K562 (cell line): Measurements from ENCODE around the gene PSORS1C1. TPM values are rescaled to one million over a fixed set of nuclear protein-coding genes. Genes with fewer than 3 reads are reported as not detected.

Experiments used
- ATF7 ChIP-seq: fragments of 450-650 bp; IDR thresholded peaks from 2 replicates; pipeline ENCODE4 v1.7.1; 2014; ENCODE audit warnings: mild to moderate bottlenecking, moderate library complexity
- BHLHE40 ChIP-seq: IDR thresholded peaks from 2 replicates; pipeline ENCODE4 v1.6.1; 2011; ENCODE audit warnings: low read length, improper control_type of control experiment
- CHD1 ChIP-seq: fragments of 200-600 bp; sonication (generic); IDR thresholded peaks from one replicate; pipeline ENCODE4 v1.6.1; 2012; ENCODE audit warnings: mild to moderate bottlenecking, moderate library complexity, low read length, inconsistent platforms
- CREB3 ChIP-seq: fragments of 450-650 bp; conservative IDR thresholded peaks from 2 replicates; pipeline ENCODE4 v1.6.1; 2016; ENCODE audit warnings: missing genetic modification characterization, low read depth, mild to moderate bottlenecking, missing compliant biosample characterization, moderate library complexity
- E2F1 ChIP-seq: sonication (generic); formaldehyde crosslinking; IDR thresholded peaks from 2 replicates; pipeline ENCODE4 v1.8.1; 2023; ENCODE audit warnings: mild to moderate bottlenecking, missing genetic modification reagents, moderate library complexity
- ETS1 ChIP-seq: conservative IDR thresholded peaks from 2 replicates; pipeline ENCODE4 v1.6.1; 2011; ENCODE audit warnings: low read depth, mild to moderate bottlenecking, low read length; ENCODE audit not compliant: control insufficient read depth
- LEF1 ChIP-seq: fragments of 450-650 bp; IDR thresholded peaks from 2 replicates; pipeline ENCODE4 v1.6.1; 2016; ENCODE audit warnings: mild to moderate bottlenecking
- MEIS2 ChIP-seq: fragments of 450-650 bp; IDR thresholded peaks from 2 replicates; pipeline ENCODE4 v1.6.1; 2014; ENCODE audit warnings: mild to moderate bottlenecking; ENCODE audit not compliant: partially characterized antibody
- MITF ChIP-seq: IDR thresholded peaks from 2 replicates; pipeline ENCODE4 v1.6.1; 2014; ENCODE audit warnings: antibody characterized with exemption
- MTA3 ChIP-seq: fragments of 450-650 bp; formaldehyde crosslinking; IDR thresholded peaks from 2 replicates; pipeline ENCODE4 v1.6.1; 2017; ENCODE audit warnings: mild to moderate bottlenecking, borderline replicate concordance
- NCOA4 ChIP-seq: fragments of 450-650 bp; IDR thresholded peaks from 2 replicates; pipeline ENCODE4 v1.6.1; 2018; ENCODE audit warnings: mild to moderate bottlenecking; ENCODE audit not compliant: partially characterized antibody
- NFYB ChIP-seq: IDR thresholded peaks from 2 replicates; pipeline ENCODE4 v1.6.1; 2011; ENCODE audit warnings: mild to moderate bottlenecking, moderate library complexity; ENCODE audit not compliant: insufficient read length; ENCODE audit errors: extremely low read depth
- SAP30 ChIP-seq: fragments of 200-600 bp; sonication (generic); IDR thresholded peaks from 2 replicates; pipeline ENCODE4 v1.6.1; 2012; ENCODE audit warnings: borderline replicate concordance, low read depth, mild to moderate bottlenecking, moderate library complexity, low read length, control low read depth, inconsistent platforms; ENCODE audit not compliant: insufficient read depth, poor library complexity, severe bottlenecking
- SIN3A ChIP-seq, 2 experiments: fragments of 150-350 bp in 1 of 2; IDR thresholded peaks; 2 replicates each; pipeline ENCODE4 v1.6.1; 2011 to 2016; ENCODE audit warnings: borderline replicate concordance in 2 of 2, low read depth in 2 of 2, low read length in 2 of 2, mild to moderate bottlenecking in 2 of 2, moderate library complexity in 2 of 2; ENCODE audit not compliant: control insufficient read depth in 1 of 2
- UBTF ChIP-seq, 2 experiments: IDR thresholded peaks; 2 replicates each; pipeline ENCODE4 v1.6.1; 2012; ENCODE audit warnings: improper control_type of control experiment in 2 of 2, low read depth in 2 of 2, low read length in 2 of 2, borderline replicate concordance in 1 of 2
- ZBTB2 ChIP-seq: fragments of 450-650 bp; IDR thresholded peaks from 2 replicates; pipeline ENCODE4 v1.6.1; 2016; ENCODE audit warnings: antibody characterized with exemption
- ZKSCAN8 ChIP-seq: fragments of 200-800 bp; sonication (Bioruptor generic); IDR thresholded peaks from 2 replicates; pipeline ENCODE4 v1.6.1; 2016; ENCODE audit warnings: missing genetic modification characterization, missing compliant biosample characterization
- polyA plus RNA-seq, 8 experiments: library from polyadenylated mRNA; depleted of rRNA in 4 of 8; stranded (reverse) in 5 of 8; unstranded in 3 of 8; fragments of >200 nt; fragmentation: Nextera tagmentation in 2 of 8; fragmentation: Illumina TruSeq in 1 of 8; extraction: Ambion mirVana in 2 of 8; extraction: Trizol in 1 of 8; gene quantifications; 2 replicates each; pipeline versions ENCODE4 v1.2.1 to v1.2.3, GENCODE V29; 2011 to 2014; ENCODE audit warnings: inconsistent platforms in 1 of 8, missing spikeins in 1 of 8
- total RNA-seq, 7 experiments: library from RNA; depleted of rRNA in 6 of 7; stranded (reverse); fragments of >200 nt in 6 of 7; fragmentation: Illumina TruSeq in 2 of 7; extraction: Trizol in 2 of 7; gene quantifications; 2 replicates each; pipeline versions ENCODE4 v1.2.1 to v1.2.3, GENCODE V29; 2011 to 2021; ENCODE audit warnings: low replicate concordance in 1 of 7

PSORS1C1 gene
- total and polyA plus RNA-seq, 9 of the 15 experiments (the other 6 are each of a cell fraction or from before 2014, with no cell fraction given) = 0.11 TPM; not detected in 8

GRCh38 chr6:31158140-31158862 is 43.7 kb downstream of the PSORS1C1 start, which contains the start of gene TCF19 (continued):
- TF ChIP-seq NFYB = peak; percentile 99
- peak; percentile 96 for TF ChIP-seq E2F1
- peak; percentile 93 for TF ChIP-seq MEIS2
- 0 out of 2 replicates have a peak, but pooled peaks have one; percentile 25 for TF ChIP-seq LEF1
- TF ChIP-seq CHD1 = peak; percentile 59
- TF ChIP-seq SIN3A (IDR thresholded peaks at IDR 0.05; ENCODE audit: borderline replicate concordance in 2 of 2, control insufficient read depth in 1 of 2, low read depth in 2 of 2, low read length in 2 of 2) = peak; percentile 84 to 87; a peak in 3 of 4 replicates
- TF ChIP-seq UBTF (IDR thresholded peaks at IDR 0.05; ENCODE audit: borderline replicate concordance in 1 of 2, low read depth in 2 of 2, low read length in 2 of 2) = peak in 1 of 2 experiments; percentile 12; a peak in 2 of 4 replicates
- peak; percentile 86; the same call in 1 of the 2 replicates for TF ChIP-seq MTA3
- no peak for TF ChIP-seq NCOA4
- TF ChIP-seq MITF = no peak
- TF ChIP-seq ZKSCAN8 (CRISPR knock-in tag) = no peak
- peak; percentile 98 for TF ChIP-seq SAP30
- TF ChIP-seq ETS1 = peak; percentile 72; the same call in 1 of the 2 replicates
- TF ChIP-seq BHLHE40 = peak; percentile 91
- peak; percentile 96 for TF ChIP-seq ZBTB2
- TF ChIP-seq ATF7 = peak; percentile 88
- TF ChIP-seq CREB3 (tag) = no peak
